NCI-H510A treated with DMSO at 0.1 percent for 48 hours (cell line): ENCODE results near the gene CNTN2.
A peak's percentile ranks its signal among the peaks of the same experiment; 100 is the strongest.

Experiments used
- DNase-seq: peaks from one replicate; lab custom pipeline; 2025; lab: John Stamatoyannopoulos, UW

Gene CNTN2

GRCh38 chr1:205056956-205057568 lies 14.1 kb downstream of the CNTN2 start:
- no peak for DNase-seq

GRCh38 chr1:205057808-205058575 lies 15.0 kb downstream of the CNTN2 start:
- no peak for DNase-seq

- DNase-seq = no peak
Measured at GRCh38 chr1:205058853-205059252, 15.8 kb downstream of the CNTN2 start.

- DNase-seq = no peak
Measured at GRCh38 chr1:205059660-205060059, 16.6 kb downstream of the CNTN2 start.

- no peak for DNase-seq
Measured at GRCh38 chr1:205060746-205061145, 17.7 kb downstream of the CNTN2 start.

- DNase-seq = no peak
Measured at GRCh38 chr1:205061227-205061626, 18.2 kb downstream of the CNTN2 start.

- DNase-seq = peak; percentile 92
Measured at GRCh38 chr1:205061665-205062069, 18.7 kb downstream of the CNTN2 start.

- no peak for DNase-seq
Measured at GRCh38 chr1:205062319-205062718, 19.3 kb downstream of the CNTN2 start.

GRCh38 chr1:205062895-205063294 lies 19.9 kb downstream of the CNTN2 start:
- no peak for DNase-seq

GRCh38 chr1:205064301-205064700 lies 21.3 kb downstream of the CNTN2 start:
- DNase-seq = no peak

- DNase-seq = no peak
Measured at GRCh38 chr1:205064741-205065316, 21.8 kb downstream of the CNTN2 start.

GRCh38 chr1:205065666-205066065 lies 22.7 kb downstream of the CNTN2 start:
- DNase-seq = no peak

- no peak for DNase-seq
Measured at GRCh38 chr1:205066141-205066818, 23.3 kb downstream of the CNTN2 start.

GRCh38 chr1:205067031-205067430 lies 24.0 kb downstream of the CNTN2 start:
- DNase-seq = no peak

- DNase-seq = no peak
Measured at GRCh38 chr1:205068001-205068400, 25.0 kb downstream of the CNTN2 start.

- no peak for DNase-seq
Measured at GRCh38 chr1:205068457-205069040, 25.5 kb downstream of the CNTN2 start.

- no peak for DNase-seq
Measured at GRCh38 chr1:205069371-205070125, 26.5 kb downstream of the CNTN2 start.

- DNase-seq = no peak
Measured at GRCh38 chr1:205071028-205071409, 28.0 kb downstream of the CNTN2 start.

- no peak for DNase-seq
Measured at GRCh38 chr1:205071801-205072200, 28.8 kb downstream of the CNTN2 start.

- DNase-seq = no peak
Measured at GRCh38 chr1:205072286-205072685, 29.3 kb downstream of the CNTN2 start.

- no peak for DNase-seq
Measured at GRCh38 chr1:205072881-205073280, 29.9 kb downstream of the CNTN2 start.

- DNase-seq = no peak
Measured at GRCh38 chr1:205073511-205073910, 30.5 kb downstream of the CNTN2 start.
